CD4-positive, alpha-beta T cell treated with Interferon alpha-2 for 1 hour (primary cell): ENCODE measurements around the gene OGFOD3.

ENCODE experiments used
- DNase-seq, 2 donors: peaks; one replicate each; pipeline ENCODE4 v3.0.0-alpha.2; 2020 to 2022

OGFOD3 gene

DNA sequence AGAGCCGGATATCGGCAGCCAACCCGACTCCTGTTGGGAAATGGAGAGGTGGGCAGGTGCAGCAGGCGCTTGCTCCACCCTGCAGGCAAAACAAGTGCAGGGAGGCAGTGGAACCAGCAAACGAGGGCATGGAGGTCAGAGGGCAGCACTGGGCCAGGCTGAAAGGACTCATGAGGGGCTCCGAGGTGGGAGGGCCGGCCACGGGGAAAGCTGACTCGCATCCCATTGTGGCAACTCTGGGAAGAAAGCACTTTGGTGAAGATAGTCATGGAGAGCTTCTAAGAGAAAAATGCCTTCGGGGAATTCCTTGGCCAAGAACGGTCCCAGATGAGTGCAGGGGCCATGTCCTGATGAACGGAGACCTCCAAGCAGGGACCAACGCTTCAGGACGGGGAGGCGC lies 27.7 kb upstream of the OGFOD3 start:
- no peak for DNase-seq

DNA sequence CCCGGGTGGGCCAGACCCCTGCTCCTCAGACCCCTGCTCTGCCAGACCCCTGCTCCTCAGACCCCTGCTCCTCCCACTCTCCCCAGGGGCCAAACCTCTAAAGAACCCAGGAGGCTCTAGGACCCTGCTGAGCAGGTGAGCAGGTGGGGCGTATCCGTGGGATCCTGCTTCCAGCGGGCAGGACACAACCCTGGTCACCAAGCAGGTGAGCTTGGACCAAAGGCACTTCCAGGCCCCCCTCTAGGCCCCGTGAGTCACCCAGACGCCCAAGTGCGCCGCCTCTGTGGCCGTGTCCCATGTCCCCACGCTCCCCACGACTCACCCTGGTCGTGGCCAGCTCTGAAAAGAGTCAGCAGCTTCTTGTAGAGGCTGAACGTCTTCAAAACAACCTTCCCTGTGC lies 27.2 kb upstream of the OGFOD3 start:
- no peak for DNase-seq

DNA sequence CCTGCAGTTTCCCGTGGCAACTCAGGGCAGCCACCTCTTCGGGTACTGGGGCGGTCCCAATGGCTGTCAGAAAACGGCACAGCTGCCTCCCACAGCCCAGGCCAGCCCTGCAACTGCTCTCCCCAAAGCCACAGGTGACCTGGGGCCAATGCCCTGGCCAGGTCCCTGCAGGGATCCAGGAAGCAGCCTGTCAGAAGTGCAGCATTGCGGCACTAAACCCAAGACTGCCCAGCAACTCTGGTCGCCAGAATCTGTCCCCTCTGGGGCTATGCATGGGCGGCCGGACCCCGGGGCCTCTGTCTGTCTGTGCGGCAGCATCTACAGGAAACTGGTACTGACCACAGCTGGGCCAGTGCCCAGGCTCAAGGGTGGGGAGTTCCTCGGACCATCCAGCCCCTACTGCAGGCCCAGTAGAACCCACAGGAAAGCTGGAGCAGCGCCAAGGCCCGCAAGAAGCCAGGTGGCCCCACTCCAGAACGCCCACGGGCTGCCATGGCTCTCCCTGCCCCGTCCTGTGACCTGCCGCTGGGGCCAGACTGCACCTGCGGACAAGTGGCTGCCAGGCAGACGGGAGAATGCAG lies 26.6 kb upstream of the OGFOD3 start:
- no peak for DNase-seq

DNA sequence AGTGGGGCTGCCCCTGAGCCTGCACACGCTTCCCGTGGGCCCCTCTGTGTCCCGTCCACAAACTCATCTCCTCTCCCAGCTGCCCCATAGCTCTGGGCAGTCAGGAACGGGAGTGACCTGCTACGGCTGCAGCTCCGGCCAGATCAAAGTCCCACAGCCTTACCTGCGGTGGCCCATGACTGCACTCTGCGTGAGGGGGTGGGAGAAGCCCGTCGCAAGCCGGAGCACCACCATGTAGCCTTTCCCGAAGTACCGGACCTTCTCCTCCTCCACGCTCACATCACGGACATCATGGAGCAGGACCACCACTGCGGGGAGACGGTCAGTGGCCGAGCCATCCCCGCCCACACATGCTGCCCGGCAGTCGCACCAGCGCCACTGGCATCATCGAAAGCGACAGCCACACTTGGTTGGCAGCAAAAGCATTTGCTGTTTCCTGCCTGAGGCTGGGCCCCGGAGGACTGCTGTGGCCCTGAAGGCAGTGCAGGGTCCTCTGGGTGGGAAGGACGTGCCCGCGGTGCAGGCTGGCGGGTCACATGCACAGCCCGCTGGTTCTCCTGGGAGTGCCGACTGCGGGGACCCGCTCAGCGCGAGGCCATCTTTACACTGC lies 26.0 kb upstream of the OGFOD3 start:
- DNase-seq = no peak

DNA sequence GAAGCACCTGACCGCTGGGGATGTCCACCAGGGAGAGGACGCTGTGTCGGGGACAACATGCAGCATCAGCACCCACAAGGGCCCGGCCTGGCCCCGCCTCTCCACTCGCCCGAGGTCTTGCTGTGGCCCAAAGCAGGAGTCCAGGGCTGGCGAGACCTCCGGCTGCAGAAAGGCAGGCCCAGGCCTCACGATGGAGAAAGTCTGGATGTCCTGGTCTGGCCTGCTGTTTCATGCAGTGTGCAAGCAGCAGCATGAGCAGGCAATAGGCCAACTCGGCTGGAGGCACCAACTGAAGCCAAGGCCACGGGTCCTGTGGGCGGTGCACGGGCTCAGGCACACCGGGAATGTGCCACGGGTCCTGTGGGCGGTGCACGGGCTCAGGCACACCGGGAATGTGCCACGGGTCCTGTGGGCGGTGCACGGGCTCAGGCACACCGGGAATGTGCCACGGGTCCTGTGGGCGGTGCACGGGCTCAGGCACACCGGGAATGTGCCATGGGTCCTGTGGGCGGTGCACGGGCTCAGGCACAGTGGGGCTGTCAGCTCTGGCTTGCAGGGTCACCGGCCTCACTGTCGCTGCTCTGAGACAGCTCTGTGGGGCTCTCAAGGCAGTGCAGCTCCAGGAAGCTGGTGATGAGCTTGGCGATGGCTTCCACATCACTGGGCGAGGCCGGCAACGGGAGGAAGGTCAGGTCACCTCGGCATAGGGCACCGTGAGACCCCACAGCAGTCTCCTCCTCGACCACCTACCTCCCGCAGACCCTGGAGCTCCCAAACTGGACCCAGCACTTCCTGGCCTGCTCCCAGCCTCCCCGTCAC lies 25.3 kb upstream of the OGFOD3 start:
- DNase-seq = no peak

DNA sequence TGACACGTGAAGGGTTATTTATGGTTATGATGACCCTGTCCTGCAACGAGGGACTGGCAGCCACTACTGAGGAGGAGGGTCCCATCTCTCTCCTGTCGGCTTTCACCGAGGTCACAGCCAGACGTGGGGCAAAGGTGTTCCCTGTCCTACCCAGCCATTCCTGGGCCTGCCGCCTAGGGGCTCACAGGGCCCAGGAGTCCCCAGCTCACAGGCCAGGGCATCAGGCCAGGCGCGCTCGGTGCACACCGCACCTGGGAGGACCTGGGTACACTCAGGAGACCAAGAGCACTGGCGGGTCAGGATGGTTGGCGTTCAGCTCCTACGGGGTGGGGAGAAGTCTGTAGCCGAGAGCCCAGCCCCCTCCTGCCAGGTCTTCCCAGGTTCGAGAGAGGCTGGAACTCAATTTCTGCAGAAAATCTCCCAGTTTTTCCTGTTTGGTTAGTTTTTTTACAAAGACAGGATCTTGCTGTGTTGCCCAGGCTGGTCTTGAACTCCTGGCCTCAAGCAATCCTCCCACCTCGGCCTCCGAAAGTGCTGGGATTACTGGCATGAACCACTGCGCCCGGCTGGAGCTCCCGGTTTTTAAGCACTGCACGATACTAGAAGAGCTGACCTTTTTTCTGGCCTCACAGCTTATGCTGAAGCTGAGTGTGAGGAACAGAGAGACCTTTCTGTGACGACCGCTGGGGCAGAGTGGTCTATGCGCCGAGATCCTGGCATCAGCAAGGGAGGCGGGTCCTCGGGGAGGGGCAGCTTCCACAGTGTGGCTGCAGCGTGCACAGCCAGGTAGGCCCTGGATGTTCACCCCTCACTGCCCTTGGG lies 24.5 kb upstream of the OGFOD3 start:
- no peak for DNase-seq

DNA sequence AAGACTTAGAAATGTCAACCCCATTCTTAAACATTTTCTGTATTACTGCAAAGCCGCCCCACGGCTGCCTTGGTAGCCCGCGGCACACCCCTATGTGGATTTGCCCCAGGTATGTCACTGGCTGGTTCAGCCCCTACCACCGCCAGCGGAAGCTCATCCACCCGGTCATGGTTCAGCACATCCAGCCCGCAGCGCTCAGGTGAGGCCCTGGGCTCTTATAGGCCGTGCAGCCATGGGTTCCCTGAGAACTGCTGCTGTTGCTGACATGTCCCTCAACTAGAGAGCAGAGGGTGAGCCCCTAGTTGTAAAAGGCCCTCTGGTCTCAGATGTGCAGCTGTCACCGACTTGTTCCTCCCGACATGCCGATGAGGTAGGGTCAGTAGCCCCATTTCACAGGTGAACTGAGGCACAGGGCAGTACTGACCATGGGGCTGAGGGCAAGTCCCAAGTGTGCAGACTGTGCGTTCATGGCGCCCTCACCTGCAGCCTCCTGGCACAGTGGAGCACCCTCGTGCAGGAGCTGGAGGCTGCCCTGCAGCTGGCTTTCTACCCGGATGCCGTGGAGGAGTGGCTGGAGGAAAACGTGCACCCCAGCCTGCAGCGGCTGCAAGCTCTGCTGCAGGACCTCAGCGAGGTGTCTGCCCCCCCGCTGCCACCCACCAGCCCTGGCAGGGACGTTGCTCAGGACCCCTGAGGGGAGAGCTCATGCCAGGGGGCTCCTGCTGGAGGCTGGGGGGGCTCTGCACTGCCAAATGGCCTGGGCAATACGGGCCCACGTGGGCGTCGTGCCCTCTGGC lies 23.5 kb upstream of the OGFOD3 start:
- DNase-seq = no peak

DNA sequence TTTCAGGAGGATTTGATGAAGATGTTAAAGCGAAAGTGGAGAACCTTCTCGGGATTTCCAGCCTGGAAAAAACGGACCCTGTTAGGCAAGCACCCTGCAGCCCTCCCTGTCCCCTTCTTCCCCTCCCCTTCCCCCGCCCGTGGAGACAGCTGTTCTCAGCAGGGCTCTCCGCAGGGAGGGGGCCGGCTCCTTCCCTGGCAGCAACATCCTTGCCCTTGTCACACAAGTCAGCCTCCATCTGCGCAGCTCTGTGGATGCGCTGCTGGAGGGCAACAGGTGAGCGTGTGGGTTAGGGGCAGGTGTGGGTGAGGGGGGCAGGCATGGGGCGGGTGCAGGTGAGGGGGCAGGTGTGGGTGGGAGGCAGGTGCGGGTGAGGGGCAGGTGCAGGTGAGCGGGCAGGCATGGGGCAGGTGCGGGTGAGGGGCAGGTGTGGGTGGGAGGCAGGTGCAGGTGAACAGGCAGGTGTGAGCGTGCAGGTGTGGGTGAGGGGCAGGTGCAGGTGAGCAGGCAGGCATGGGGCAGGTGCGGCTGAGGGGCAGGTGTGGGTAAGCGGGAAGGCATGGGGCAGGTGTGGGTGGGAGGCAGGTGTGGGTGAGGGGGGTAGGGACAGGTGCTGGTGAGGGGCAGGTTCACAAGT lies 22.7 kb upstream of the OGFOD3 start:
- no peak for DNase-seq

DNA sequence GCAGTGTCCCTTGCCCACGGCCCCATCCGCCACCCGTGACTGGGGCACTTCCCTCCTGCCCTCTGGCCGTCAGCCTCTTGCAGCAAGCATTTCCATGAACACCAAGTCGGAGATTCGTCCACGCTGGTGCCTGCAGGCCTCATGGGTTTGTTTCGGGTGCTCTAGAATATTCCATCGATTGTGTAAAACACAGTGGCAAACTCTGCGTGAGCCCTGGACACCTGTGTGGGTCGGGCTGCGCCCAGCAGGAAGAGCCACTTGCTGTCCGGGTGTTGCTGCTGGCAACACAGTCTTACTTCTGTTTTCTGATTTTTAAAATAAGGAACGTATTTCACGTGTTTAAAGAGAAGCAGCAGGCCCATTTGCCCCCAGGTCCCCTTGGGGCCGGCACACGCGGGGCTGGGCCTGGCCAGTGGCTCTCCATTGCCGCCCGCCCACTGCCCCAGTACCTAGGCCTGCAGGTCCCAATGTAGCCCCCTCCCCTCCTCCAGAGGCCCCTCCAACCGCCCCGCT lies 22.1 kb upstream of the OGFOD3 start:
- peak in 1 of 2 donors; percentile 30 for DNase-seq

DNA sequence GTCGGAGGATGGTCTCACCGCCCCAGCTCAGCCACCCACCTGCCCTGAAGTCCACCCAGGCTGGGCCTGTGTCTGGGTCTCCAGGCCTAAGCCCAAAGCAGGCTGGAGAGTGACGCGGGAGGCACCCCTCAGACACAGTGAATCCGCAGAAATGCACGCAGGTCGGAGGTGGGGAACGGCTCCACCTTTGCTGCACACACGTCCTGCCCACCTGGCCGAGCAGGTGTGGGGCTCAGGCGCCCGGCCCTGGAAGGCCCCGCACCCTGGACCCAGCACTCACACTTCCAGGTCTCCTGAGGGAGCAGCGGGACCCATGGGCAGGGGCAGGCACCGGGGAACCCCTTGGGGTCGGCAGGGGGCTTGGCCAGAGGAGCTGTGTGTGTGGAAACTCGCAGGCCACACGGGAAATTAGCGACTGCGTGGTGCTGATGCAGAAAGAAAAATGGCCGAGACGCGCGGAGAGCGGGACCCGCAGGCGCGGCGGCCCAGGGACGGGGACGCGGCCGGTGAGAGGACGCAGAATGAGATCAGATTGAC lies 21.5 kb upstream of the OGFOD3 start:
- no peak for DNase-seq

DNA sequence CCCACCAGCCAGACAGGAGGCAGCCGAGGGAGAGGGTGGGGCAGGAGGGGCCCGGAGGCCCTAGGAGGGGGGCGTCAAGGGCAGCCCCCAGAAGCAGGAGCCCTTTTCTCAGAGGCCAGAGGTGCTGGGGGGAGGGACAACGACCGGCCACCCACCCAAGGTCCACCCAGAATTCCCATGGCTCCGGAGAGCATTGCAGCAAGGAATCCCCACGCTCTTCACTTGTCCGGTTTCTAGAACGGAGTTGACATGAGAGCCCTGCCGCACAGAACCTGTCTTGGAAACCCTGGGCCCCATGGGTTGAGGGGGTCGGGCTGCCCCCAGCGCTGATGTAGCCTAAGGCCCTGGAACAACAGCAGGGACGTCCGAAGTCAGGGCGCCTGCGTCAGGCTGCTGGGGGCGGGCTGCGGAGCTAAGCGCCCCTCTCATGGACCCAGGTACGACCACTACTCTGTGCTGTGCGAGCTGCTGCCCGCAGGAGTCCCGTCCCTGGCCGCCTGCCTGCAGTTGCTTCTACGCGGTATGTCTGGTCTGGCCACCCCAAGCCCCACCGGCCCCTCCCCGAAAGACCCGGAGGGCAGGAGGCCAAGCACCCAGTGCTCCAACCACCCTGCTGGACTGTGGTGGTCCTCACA lies 20.9 kb upstream of the OGFOD3 start:
- DNase-seq = no peak

DNA sequence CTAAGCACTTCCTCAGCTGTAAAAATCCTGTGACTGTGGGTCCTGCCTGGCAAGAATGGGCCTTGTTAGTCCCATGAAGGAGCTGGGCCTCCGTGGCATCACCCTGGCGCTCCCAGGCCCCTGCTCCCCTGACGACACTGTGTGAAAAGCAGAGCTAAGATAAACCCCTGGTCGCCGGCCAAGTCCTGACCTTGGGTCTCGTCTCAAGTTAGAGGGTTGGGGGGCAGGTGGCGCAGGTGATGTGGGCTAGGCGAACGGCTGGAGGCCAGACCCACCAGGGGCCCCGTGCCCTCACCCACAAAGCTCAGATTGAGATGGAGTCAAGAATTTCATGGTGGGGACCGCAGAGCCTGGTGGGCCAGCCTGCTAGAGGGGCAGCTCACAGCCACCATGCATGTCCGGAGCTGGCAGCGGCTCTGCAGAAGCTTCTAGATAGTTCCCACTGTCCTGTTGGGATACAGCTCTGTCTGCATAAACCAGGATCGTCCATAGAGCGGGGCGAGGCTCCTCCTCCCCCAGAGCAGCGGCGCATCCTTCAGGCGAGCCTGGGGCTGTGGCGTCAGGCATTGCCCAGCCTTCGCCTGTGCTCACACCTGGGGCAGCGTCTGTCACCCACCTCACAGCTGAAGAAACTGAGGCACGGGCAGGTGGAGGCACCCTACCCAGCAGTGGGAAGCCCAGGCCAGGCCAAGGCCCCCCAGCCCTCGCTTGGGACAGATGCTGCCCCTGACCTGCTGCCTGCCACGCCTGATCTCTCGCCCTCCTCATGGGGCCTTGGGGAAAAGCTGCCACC lies 20.2 kb upstream of the OGFOD3 start:
- no peak for DNase-seq

DNA sequence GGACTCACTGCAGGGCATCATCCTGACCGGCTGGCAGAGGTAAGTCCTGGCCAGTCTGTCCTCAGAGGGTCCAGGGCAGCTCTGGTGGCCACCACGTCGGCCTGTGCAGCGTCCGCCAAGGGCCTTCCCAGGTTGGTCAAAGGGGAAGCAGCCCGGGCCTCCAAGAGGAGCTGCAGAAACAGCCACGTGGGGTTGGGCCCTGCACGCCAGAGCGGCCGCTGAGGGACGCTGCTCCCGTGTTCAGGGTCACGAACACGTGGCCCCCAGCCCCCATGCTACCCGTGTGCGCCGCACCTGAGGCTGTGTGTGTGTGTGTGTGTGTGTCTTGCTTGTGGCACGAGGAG lies 18.9 kb upstream of the OGFOD3 start:
- no peak for DNase-seq

DNA sequence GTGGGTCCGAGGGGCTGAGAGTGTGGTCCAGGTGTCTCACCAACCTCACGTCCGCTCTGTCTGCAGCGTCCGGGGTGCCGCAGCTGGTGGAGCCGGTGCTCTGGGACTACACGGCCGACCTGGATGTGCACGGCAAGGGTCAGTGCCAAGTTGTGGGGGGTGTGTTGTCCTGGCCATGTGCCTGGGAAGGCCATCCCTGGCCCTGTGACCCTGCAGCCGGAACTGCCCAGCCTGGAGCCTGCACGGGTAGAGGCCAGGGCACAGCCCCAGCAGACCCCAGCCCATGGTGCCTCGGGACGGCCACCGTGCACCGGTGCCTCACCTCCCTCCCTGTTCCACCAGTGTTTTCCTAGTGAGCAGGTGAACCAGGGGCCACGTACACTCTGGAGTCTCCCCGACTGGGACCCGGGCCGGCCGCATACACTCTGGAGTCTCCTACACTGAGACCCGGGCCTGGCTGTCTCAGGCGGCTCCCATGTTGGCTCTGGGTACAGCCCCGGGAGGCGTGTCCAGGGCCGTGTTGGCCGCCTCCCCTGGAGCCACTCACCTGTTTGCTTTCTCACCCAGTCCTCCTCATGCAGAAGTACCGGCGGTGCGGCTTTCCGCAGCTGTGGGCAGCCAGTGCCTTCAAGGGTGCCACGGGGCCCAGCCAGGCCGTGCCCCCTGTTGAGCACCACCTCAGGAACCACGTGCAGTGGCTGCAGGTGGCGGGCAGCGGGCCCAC lies 18.4 kb upstream of the OGFOD3 start:
- no peak for DNase-seq

DNA sequence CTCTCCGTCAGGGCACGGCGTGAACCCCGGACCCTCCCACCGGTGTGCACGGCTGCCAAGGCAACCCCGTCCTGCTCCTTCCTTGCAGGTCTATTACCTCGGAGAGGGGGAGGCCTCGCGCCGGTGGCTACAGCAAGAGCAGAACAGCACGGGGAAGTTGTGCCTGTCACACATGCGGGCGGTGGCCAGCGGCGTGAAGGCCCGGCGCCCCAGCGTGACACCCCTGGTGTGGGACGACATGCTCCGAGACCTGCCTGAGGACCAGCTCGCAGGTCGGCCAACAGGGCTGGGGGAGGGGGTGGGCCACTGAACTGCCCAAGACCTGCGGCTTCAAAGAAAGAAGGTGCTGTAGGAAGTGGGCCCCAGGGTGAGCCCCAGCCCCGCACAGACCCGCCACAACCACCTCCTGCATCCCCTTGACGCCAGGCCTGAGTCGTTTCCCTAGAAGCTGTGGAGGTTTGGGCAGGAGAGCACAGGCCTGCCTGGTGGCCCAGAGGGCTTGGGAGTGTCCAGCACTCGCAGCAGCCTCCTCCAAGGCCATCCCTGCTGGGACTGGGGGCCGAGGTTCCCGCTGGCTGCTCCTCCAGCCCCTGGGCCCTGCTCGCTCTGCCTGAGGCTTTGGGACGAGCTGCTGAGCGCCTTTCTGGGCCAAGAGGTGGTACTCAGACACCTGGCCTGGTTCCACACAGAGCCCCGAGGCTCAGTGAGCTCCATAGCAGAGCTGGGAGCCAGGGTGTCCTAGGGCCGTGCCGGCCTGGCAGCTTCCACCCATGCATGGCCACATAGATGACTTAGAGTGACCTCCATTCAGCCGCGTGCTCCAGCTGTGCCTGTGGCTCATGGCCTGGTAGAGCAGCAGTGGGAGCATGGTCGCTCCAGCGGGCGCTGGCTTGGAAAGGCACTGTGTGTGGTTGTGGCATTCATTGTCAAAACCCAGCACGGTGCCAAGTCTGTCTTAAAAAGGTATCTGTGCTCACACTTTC lies 17.5 kb upstream of the OGFOD3 start:
- DNase-seq = no peak

DNA sequence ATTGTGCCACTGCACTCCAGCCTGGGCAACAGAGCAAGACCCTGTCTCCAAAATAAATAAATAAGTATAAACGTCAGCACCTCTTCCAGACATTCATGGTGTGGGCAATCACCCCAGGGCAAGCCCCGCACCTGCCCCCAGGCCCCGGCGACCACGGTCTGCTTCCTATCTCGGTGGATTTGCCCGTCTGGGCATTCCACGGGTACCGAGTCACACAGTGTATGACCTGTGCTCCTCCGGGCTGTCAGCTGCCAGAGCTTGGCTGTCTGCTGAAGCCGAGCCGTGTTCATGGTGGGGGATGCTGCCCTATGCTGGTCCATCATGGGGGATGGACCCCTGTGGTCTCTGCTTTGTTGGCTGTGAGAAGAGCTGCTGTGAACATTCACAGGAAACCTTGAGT lies 16.7 kb upstream of the OGFOD3 start:
- no peak for DNase-seq

DNA sequence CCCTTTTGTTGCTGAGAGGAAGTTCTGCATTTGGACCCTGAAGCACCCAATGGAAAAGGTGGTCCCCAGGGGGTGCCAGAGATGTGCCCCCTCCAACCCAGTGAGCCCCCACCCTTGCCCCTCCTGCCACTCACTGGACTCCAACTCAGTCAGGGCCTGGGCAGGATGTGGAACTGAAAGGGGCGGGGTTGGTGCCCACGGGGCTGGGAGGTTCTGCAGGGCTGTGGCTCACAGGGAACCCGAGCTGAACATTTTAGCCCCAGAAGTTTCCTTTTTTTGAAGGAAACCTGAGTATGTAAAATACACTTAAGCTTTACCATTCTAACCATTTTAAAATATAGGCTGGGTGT lies 15.8 kb upstream of the OGFOD3 start:
- peak; percentile 34 to 37 for DNase-seq

DNA sequence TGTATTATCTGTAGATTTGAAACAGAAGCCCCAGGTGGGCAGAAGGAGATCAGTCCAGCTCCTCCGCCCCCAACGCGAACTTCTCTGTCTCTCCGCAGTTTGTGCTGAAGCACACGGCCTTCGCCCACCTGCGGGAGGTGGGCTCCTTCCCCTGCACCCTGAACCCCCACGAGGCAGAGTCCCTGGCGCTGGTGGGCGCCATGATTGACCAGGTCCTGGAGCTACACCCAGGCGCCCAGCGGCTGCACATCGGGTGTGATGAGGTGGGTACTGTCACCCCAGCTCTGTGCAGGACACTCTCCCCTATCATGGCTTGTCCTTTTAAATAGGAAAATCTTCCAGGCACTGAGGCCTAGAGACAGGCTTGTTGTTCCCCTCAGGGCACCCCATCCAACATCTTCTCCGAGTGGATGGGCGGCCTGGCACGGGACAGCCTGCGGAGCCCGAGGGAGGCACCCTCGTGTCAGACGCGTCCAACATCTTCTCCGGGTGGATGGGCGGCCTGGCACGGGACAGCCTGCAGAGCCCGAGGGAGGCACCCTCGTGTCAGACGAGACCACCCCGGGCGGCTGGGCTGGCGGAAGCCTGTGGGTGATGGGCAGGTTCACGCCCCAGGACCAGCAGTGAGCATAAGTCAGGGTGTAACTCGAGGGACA lies 15.3 kb upstream of the OGFOD3 start:
- no peak for DNase-seq
